OCI-LY3 (cell line): ENCODE data around the gene AGBL1.

Source experiments
- H2AFZ ChIP-seq: fragments of 200-600, 300-600 bp; shearing (Covaris generic); 2 replicates; pipeline ENCODE4 v1.6.0; 2014; ENCODE audit warnings: antibody characterized with exemption, low read depth, low read length
- H3K27ac ChIP-seq: fragments of 200-600, 300-600 bp; sonication (generic); 2 replicates; pipeline ENCODE4 v1.5.1; 2014; ENCODE audit warnings: mild to moderate bottlenecking, low read length, moderate library complexity, mixed read lengths
- H3K27me3 ChIP-seq: fragments of 200-600, 300-600 bp; sonication (generic); 2 replicates; pipeline ENCODE4 v1.6.1; 2014; ENCODE audit warnings: low read depth, low read length, mixed read lengths
- H3K36me3 ChIP-seq: fragments of 200-600, 300-600 bp; sonication (generic); replicated peaks from 2 replicates; pipeline ENCODE3; 2014; ENCODE audit warnings: low read depth, low read length, mixed read lengths
- H3K4me1 ChIP-seq: fragments of 300-600, 200-600 bp; sonication (generic); 2 replicates; pipeline ENCODE4 v1.6.1; 2014; ENCODE audit warnings: low read length, mixed read lengths
- H3K4me2 ChIP-seq: fragments of 200-600, 300-600 bp; sonication (generic); 2 replicates; pipeline ENCODE4 v1.6.1; 2014; ENCODE audit warnings: low read length, mixed read lengths
- H3K4me3 ChIP-seq: fragments of 300-600, 200-600 bp; sonication (generic); 2 replicates; pipeline ENCODE4 v1.5.1; 2014; ENCODE audit warnings: antibody characterized with exemption, mild to moderate bottlenecking, low read length, moderate library complexity
- H3K79me2 ChIP-seq: fragments of 300-600, 200-600 bp; shearing (Covaris generic); 2 replicates; pipeline ENCODE4 v1.6.1; 2014; ENCODE audit warnings: mild to moderate bottlenecking, low read length, mixed read lengths
- H3K9ac ChIP-seq: fragments of 300-600, 200-600 bp; shearing (Covaris generic); 2 replicates; pipeline ENCODE4 v1.6.0; 2014; ENCODE audit warnings: mild to moderate bottlenecking, low read length, moderate library complexity
- H3K9me3 ChIP-seq: fragments of 200-600, 300-600 bp; shearing (Covaris generic); 2 replicates; pipeline ENCODE4 v1.6.1; 2014; ENCODE audit warnings: low read length, mixed read lengths; ENCODE audit not compliant: insufficient read depth
- H4K20me1 ChIP-seq: fragments of 200-600, 300-600 bp; sonication (generic); 2 replicates; pipeline ENCODE4 v1.6.1; 2016; ENCODE audit warnings: low read length, mixed read lengths; ENCODE audit not compliant: insufficient read depth
- EZH2phosphoT487 ChIP-seq: fragments of 200-600 bp; shearing (Covaris generic); IDR thresholded peaks from 2 replicates; pipeline ENCODE4 v1.6.1; 2018; ENCODE audit warnings: antibody characterized with exemption, mixed run types, low read depth
- TF ChIP-seq, protein P1 (sequence below): fragments of 200-600, 300-600 bp; sonication (generic); IDR thresholded peaks from 2 replicates; pipeline ENCODE4 v1.5.1; 2014; ENCODE audit warnings: antibody characterized with exemption, low read length, low read depth

The AGBL1 gene

DNA sequence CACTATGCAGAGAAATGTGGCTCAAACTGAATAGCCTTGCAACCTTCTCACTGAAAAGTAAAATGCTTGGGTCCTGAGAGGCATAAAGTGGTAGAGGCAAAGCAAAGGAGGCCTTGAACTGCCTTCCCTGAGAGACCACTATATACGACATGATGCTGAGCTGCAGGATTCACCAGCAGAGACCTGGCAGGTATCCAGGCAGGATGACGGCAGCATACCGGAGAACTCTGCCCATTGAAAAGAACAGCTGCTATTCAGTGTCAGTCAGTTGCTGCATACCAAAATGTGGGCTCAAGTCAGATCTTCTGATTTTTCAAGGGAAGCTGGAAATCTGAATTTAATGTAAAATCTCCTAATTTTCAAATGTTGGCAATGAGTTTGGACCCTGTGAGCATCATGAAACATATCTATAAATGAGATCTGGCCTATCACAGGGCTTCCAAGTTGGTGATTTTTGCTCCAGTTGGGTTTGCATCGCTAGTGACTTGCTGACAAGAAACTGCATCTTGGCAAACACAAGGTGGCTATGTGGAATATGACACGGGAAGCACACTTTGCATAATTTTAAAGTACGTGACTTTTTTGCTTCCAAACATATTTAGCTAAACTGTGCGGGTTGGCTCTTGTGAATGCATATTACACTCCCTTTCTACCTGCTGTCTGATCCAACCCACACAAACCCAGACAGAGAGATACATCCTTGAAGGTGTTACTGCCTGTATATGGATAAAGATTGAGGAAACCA, 529.0 kb downstream of the AGBL1 start:
- no peaks in the 10 kb centered on the region for H3K9me3 ChIP-seq
- TF ChIP-seq, protein P1, sequence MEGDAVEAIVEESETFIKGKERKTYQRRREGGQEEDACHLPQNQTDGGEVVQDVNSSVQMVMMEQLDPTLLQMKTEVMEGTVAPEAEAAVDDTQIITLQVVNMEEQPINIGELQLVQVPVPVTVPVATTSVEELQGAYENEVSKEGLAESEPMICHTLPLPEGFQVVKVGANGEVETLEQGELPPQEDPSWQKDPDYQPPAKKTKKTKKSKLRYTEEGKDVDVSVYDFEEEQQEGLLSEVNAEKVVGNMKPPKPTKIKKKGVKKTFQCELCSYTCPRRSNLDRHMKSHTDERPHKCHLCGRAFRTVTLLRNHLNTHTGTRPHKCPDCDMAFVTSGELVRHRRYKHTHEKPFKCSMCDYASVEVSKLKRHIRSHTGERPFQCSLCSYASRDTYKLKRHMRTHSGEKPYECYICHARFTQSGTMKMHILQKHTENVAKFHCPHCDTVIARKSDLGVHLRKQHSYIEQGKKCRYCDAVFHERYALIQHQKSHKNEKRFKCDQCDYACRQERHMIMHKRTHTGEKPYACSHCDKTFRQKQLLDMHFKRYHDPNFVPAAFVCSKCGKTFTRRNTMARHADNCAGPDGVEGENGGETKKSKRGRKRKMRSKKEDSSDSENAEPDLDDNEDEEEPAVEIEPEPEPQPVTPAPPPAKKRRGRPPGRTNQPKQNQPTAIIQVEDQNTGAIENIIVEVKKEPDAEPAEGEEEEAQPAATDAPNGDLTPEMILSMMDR, result no peak
- H3K79me2 ChIP-seq, result no peaks in the 10 kb centered on the region
- H3K4me3 ChIP-seq, result no peak overlapping the region
- H3K27ac ChIP-seq, result no peak overlapping the region
- no peaks in the 10 kb centered on the region for H4K20me1 ChIP-seq
- no peaks in the 10 kb centered on the region for H3K27me3 ChIP-seq
- no peaks in the 10 kb centered on the region for H3K36me3 ChIP-seq
- H2AFZ ChIP-seq, result no peak overlapping the region
- no peak overlapping the region for H3K9ac ChIP-seq
- no peak overlapping the region for H3K4me2 ChIP-seq
- H3K4me1 ChIP-seq, result no peaks in the 10 kb centered on the region

DNA sequence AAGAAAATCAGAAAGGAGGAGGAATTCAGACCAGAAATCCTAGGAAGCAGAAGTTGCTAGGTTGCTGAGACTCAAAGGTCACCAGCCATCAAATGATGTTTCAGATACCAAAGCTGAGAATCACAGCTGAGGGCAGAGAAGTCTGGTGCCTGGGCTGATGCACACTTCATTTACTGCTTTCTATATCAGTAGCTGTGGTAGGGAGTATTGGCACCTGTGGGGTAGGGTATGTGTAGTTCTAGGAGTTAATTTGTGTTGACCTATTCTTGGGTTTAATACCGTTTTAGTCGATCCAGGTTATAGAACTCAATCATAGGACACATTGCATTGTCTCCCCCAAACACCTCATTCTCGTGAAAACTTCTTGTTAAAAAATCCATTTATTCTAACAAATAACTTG, 529.6 kb downstream of the AGBL1 start:
- H3K4me2 ChIP-seq, result no peak overlapping the region
- no peak for TF ChIP-seq EZH2phosphoT487
- TF ChIP-seq, protein P1, result no peak
- H3K79me2 ChIP-seq, result no peaks in the 10 kb centered on the region
- no peak overlapping the region for H3K9ac ChIP-seq
- H3K36me3 ChIP-seq, result no peaks in the 10 kb centered on the region
- no peaks in the 10 kb centered on the region for H3K9me3 ChIP-seq
- no peak overlapping the region for H3K4me3 ChIP-seq
- no peak overlapping the region for H2AFZ ChIP-seq
- no peaks in the 10 kb centered on the region for H4K20me1 ChIP-seq
- no peaks in the 10 kb centered on the region for H3K27me3 ChIP-seq
- H3K27ac ChIP-seq, result no peak overlapping the region
- no peaks in the 10 kb centered on the region for H3K4me1 ChIP-seq

DNA sequence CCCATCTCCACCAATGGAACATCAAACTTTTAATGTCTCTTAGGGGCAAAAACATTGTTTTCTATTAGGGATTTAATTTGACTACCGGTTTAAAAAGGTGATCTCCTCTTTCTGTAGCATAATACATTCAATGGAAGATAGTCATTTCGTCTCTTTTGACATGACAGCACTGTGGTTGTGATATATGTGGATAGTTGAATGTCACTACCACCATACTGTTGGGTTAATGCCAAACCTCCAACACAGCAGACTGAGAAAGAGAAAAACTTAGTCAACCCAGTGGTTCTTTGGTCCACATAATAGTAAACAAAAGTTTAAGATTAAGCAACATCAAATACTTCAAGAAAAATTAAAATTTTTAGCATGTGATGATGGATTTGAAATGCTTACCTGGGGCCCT, 530.4 kb downstream of the AGBL1 start:
- Histone ChIP-seq H3K79me2 (no peaks in the 10 kb centered on the region), H3K4me3 (no peak overlapping the region), H3K27ac (no peak overlapping the region), H3K36me3 (no peaks in the 10 kb centered on the region), H3K4me2 (no peak overlapping the region), H2AFZ (no peak overlapping the region), H3K27me3 (no peaks in the 10 kb centered on the region), H4K20me1 (no peaks in the 10 kb centered on the region), H3K9ac (no peak overlapping the region), H3K4me1 (no peaks in the 10 kb centered on the region), H3K9me3 (no peaks in the 10 kb centered on the region)
- TF ChIP-seq, protein P1, result no peak
- no peak for TF ChIP-seq EZH2phosphoT487

DNA sequence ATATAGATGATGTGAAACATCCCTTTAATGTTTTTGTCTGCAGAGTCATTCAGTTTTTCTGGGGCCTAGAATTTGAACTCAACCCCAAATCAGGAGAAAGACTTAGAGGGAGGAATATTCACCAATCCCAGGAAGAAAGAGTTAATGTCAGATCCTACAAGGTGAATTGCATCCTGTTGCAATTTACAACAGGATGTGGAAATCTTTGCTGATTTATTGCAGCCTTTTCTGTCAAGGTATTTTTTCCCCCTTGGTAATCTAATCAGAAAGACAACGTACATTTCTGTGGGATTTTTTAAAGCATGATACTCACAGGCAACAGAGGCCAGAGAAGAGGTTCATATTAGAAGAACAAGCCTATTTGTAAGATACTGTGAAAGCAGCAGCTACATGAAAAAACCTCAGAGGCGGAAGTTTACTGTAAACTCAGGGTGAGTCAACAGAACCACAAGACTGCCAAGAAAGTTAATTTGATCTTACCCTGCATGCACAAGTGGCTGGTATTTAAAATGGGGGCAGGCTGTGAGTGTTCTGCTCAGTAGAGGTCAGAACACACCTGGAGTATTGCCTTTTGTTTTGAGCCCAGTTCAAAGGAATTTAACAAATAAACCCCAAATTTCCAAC, 531.9 kb downstream of the AGBL1 start:
- H3K4me3 ChIP-seq, result no peak overlapping the region
- no peaks in the 10 kb centered on the region for H3K9me3 ChIP-seq
- no peaks in the 10 kb centered on the region for H3K36me3 ChIP-seq
- H3K27me3 ChIP-seq, result no peaks in the 10 kb centered on the region
- H3K79me2 ChIP-seq, result no peaks in the 10 kb centered on the region
- no peak for TF ChIP-seq EZH2phosphoT487
- TF ChIP-seq, protein P1, result no peak
- no peak overlapping the region for H3K9ac ChIP-seq
- no peak overlapping the region for H3K27ac ChIP-seq
- no peak overlapping the region for H2AFZ ChIP-seq
- no peak overlapping the region for H3K4me2 ChIP-seq
- no peaks in the 10 kb centered on the region for H4K20me1 ChIP-seq
- no peaks in the 10 kb centered on the region for H3K4me1 ChIP-seq
